Measurements from ENCODE around the gene PLRG1.

PLRG1 gene

DNA sequence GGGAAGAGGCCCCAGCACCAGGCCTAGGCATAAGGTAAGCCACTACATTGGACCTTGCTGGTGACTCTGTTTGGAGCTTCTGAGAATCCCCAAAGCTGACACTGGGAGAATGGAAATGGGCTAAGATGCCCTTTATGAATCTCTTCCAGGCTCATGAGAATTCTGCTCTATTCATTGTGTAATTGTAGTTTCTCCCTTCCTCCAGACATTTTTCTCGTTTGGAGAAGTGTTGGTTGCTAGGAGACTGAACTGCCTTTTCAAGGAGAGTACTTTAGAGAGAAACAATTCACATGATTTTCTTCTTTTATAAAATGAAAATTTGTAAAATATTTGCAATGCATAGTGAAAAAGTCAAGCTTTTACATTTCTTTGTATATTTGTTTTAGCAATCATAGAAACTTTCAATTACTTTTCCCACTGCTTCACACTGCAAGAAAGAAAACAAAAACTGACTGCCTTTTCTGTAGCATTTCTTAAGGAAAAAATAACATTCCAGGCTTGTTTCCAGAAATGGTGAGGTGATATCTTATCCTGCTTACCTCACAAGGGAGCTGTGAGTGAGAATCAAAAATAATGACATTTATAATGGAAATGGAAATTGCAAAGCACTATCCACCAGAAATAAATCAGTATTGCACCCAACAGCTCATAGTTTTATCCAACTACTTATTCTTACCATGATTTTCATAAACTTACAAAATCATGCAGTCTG, 33.7 kb downstream of the PLRG1 start:
- no peak for DNase-seq

DNA sequence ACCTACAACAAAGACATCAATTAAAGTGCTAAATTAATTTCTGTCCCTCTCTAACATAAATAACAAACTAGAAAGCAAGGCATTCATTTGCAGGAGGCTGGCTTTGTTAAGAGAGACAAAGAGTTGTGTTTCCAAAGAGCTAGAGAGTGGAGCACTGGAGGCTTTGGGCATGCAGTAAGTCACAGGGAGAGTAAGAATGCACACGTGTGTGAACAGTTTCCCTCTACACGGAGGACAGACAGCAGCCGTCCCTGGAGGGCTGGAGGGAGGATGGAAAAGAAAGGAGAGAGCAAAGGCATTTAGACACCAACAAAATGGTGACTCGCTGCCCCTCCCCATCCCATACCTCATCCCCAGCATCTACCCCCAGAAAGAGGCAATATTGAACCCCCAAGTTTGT, 38.2 kb downstream of the PLRG1 start:
- DNase-seq: no peak

DNA sequence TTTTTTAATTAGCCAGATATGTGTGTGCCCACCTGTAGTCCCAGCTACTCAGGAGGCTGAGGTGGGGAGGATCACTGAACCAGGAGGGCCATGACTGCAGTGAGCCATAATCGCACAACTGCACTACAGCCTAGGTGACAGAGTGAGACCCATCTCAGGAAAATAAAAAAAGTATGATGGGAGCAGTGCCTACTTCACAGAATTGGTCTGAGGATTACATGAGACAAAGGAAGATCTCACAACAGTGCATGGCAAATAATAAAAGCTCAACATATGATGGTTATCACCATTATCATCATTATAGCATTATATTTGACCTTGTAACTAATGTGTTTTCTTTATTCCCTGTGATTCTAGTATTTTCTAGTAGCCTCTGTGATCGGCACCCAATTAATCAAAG, 38.7 kb downstream of the PLRG1 start:
- DNase-seq: no peak

DNA sequence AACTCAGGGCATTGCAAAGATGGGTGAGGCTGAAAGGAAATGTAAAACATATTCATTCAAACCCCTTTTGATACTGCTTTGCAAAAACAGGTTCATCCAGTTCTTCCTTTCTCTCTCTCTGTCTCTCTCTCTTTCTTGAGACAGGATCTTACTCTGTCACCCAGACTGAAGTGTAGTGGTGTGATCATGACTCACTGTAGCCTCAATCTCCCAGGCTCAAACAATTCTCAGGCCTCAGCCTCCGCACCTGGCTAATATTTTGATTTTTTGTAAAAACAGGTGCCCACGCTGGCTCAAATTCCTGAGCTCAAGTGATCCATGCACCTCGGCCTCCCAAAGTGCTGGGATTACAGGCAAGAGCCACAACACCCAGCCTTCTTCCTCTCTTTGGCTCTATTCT, 43.0 kb downstream of the PLRG1 start:
- DNase-seq: no peak

DNA sequence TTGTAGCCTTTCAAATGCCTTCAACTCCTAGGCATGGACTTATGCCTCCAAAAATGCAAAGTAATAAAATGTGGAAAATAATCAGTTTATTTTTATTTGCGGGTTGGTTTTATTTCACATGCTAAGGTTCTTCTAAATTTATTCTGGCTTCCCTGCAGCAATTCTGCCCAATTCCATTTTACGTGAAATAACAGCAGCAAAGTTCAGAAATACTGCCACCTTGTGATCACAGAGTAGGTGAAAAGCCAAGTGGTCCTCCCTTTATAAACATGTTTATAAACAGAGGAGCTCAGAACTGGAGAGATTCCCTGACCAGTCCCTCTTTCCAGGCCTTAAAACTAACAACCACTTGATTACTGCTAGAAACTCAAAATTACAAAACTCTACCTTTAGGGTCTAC, 43.9 kb downstream of the PLRG1 start:
- DNase-seq: no peak

GRCh38 chr4:154503598-154503997, 46.6 kb downstream of the PLRG1 start:
- DNase-seq: no peak

DNA sequence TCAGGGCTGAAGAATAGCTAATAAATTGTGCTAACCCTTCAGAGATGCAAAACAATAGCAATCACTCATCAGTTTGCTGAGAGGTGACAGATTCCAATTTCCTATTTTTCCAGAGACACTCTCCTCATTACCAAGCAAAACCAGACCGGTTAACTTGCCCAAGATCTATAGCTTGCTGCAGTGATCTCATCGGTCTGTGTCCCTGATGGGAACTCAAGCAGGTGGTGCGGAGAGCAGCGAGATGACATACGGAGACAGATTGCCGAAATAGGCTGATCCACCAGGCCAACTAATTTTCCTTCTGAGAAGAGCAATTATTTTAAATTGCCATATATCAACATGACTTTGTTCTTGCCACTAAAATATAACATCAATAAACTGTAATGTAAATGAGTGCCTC, 48.1 kb downstream of the PLRG1 start:
- no peak for DNase-seq

DNA sequence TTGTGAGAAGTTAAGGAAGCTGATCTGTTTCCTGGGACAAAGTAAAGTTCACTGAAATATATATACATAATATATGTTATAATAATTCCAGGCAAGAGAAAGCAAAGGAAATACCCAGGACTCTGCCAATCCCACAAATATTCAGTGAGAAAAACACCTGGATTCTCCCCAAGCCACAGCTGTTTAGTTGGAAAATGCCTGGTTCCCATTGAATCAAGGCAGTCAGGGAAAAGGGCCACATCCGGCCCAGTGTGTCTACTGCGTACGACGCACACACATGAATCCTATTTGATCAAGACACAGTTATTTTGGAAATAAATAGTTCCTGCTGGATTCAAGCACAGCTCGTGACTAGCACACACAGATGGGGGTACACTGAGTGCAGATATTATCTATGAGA, 52.3 kb downstream of the PLRG1 start:
- DNase-seq: no peak

GRCh38 chr4:154495867-154496266, 54.3 kb downstream of the PLRG1 start:
- DNase-seq: no peak

DNA sequence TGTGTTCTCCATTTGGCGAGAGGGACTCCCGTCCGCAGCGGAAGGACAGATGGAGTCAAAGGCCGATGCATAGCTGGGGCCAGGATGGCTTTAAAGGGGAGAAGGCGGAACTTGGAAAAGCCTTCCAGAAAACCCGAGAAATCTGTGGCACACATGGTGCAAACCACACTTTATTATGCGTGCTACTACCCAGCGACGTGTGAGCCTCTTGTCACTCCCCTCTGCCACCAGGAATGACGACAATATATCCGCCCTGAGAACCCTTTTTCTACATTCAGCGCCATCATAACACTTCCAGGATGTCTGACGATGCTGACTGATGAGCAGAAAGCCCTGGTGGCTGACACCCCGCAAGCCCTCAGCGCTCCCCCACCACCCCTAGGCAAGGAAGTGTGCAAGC, 57.9 kb downstream of the PLRG1 start:
- no peak for DNase-seq

GRCh38 chr4:154491341-154492271, 58.6 kb downstream of the PLRG1 start, which contains the start of gene DCHS2:
TSS of gene DCHS2 (minus strand) at chr4:154491799. CDS start at chr4:154491355, 444 bp downstream.
- no peak for DNase-seq

GRCh38 chr4:154490583-154491340, 59.4 kb downstream of the PLRG1 start:
- DNase-seq: no peak

DNA sequence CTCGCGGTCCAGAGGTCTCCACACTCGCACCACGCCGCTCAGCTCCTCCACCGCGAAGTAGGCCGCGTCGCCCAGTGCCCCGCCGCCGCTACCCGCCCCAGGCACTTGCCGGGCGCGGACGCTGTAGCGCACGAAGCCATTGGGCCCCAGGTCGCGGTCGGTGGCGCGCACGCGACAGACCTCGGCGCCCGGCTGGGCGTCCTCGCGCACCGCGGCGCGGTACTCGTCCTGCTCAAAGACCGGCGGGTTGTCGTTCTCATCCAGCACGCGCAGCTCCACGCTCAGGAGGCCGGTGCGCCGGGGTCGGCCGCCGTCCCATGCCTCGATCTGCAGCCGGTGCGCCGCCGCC, 60.0 kb downstream of the PLRG1 start:
- no peak for DNase-seq

GRCh38 chr4:154489558-154490233, 60.5 kb downstream of the PLRG1 start:
- DNase-seq: no peak

DNA sequence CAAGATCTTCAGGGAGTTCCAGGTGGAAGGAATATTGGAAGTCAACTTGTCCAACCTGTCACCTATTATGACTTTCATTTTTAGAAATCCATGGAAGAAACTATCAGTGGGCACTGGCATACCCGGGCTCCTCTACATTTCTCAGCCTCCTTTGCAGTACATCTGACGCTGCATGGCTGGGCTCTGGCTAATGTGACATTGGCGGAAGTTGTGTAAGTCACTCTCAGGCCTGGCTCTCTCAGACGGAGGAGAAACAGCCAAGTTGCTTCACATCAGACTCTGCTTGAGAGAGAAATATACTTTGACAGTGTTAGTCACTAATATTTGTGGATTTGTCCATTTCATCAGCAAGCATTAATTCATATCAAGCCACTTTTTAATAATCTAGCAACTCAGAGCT, 63.1 kb downstream of the PLRG1 start:
- no peak for DNase-seq

DNA sequence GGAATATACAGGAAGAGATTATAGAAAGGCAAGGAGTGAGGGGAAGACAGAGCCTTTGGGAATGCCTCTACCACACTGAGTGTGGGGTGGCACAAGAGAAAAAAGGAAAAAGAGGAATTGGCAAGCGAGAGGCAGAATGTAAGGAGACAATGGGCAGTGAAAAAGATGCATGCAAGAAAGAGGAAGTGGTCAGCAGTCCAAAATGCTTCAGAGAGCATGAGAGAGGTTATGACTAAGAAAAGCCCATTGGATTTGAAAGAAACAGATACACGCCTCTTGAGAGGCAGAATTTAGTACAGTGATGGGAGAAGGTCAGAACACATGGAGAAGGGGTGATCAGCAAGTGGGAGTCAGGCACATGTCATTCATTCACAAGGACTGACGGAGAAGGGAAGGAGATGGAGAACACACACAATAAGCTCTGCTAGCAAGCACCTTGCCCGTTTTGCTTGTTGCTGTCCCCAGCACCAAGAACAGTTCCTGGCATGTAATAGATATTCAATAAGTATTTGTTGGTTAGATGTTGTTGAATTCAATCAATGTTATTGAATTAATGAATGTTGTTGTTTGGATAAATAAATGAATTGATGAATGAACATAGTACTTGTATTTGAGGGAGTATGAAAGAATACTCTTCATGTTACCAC, 65.0 kb downstream of the PLRG1 start:
- DNase-seq: no peak

Measured in NCI-H187 treated with DMSO at 0.1 percent for 48 hours (cell line).